ENCODE measurements around the gene MKRN2OS. TPM values are rescaled to one million over a fixed set of nuclear protein-coding genes. Genes with fewer than 3 reads are reported as not detected.
A peak's percentile ranks its signal among the peaks of the same experiment; 100 is the strongest.

Gene MKRN2OS
- total RNA-seq, 1 donor from 2014 or later, result 2.0 TPM

- no peak for DNase-seq (ENCODE audit: low spot score, unreplicated experiment)
- peak overlapping the region; percentile 17 for H3K27ac Mint-ChIP-seq
- peaks cover 14% of the 10 kb centered on the region for H3K36me3 Mint-ChIP-seq (ENCODE audit: insufficient read depth)
- peaks cover 18% of the 10 kb centered on the region for H3K4me1 Mint-ChIP-seq (ENCODE audit: low read depth)
- no peaks in the 10 kb centered on the region for H3K27me3 Mint-ChIP-seq
- H3K4me3 Mint-ChIP-seq (ENCODE audit: low read depth), result no peak overlapping the region
- H3K9me3 Mint-ChIP-seq (ENCODE audit: low read depth), result no peaks in the 10 kb centered on the region
- TF ChIP-seq CTCF (IDR thresholded peaks at IDR 0.05; ENCODE audit: unreplicated experiment), result no peak
Measured at GRCh38 chr3:12489832-12490231, 55.5 kb downstream of the MKRN2OS start.

Other genes starting within 250 kb of the MKRN2OS start
- 33.3 and 33.7 TPM in 2 replicates for gene TSEN2, start 61.0 kb downstream of the MKRN2OS start, total RNA-seq
- 23.4 and 23.9 TPM in 2 replicates for gene MKRN2, start 11.6 kb upstream of the MKRN2OS start, total RNA-seq
- 135 and 139 TPM in 2 replicates for gene RAF1, start 118.6 kb upstream of the MKRN2OS start, total RNA-seq
- 0.36 TPM in 1 of 2 replicates, not detected in the other for gene TMEM40, start 213.8 kb upstream of the MKRN2OS start, total RNA-seq